ENCODE data around the gene ITCH. TPM values are rescaled to one million over a fixed set of nuclear protein-coding genes. Genes with fewer than 3 reads are reported as not detected.
A peak's percentile ranks its signal among the peaks of the same experiment; 100 is the strongest.

Gene ITCH
- polyA plus RNA-seq, 3 donors, result 13.3 to 26.6 (median 19.9) TPM

GRCh38 chr20:34433391-34433790 lies 70.3 kb downstream of the ITCH start:
- H3K27me3 ChIP-seq (ENCODE audit: control insufficient read depth in 2 of 2, insufficient read depth in 2 of 2, low read length in 2 of 2), result no peaks in the 10 kb centered on the region
- no peak overlapping the region for H3K4me2 ChIP-seq (replicated peaks; ENCODE audit: extremely low read depth, low read length, poor library complexity, severe bottlenecking)
- intact Hi-C loops (cut with micrococcal nuclease), result no loop called here
- Mint-ChIP-seq H3K27me3 (ENCODE audit: low read depth in 3 of 3) (peaks cover 0 to 2% (median 0%) of the 10 kb centered on the region in 3 donors), H3K36me3 (peaks cover 46 to 66% of the 10 kb centered on the region in 2 donors), H3K9me3 (no peaks in the 10 kb centered on the region), H3K27ac (no peak overlapping the region), H3K4me3 (no peak overlapping the region), H3K4me1 (peaks cover 16% of the 10 kb centered on the region)
- peaks cover 70% of the 10 kb centered on the region for H4K20me1 ChIP-seq (ENCODE audit: insufficient read depth, low read length)
- no peaks in the 10 kb centered on the region for H3K4me1 ChIP-seq (ENCODE audit: control insufficient read depth in 1 of 2, insufficient read depth in 2 of 2, low read length in 2 of 2)
- no peak for TF ChIP-seq CTCF (IDR thresholded peaks at IDR 0.05)
- H2AFZ ChIP-seq (ENCODE audit: insufficient read depth, low read depth, low read length, poor library complexity, severe bottlenecking), result no peak overlapping the region
- no peak overlapping the region for H3K27ac ChIP-seq (ENCODE audit: low read depth in 1 of 2, low read length in 2 of 2)
- no peak overlapping the region for H3K9ac ChIP-seq (ENCODE audit: insufficient read depth, low read length, poor library complexity, severe bottlenecking)
- no peaks in the 10 kb centered on the region for H3K9me3 ChIP-seq (replicated peaks in 1 of 2; ENCODE audit: control insufficient read depth in 1 of 2, insufficient read depth in 1 of 2, low read length in 2 of 2)
- DNase-seq, result no peak
- no peak overlapping the region for H3K4me3 ChIP-seq (replicated peaks in 1 of 3; ENCODE audit: low read depth in 2 of 3, low read length in 3 of 3)
- peaks cover 30 to 73% of the 10 kb centered on the region in 2 donors for H3K36me3 ChIP-seq (replicated peaks in 1 of 2; ENCODE audit: control insufficient read depth in 1 of 2, insufficient read depth in 2 of 2, low read length in 2 of 2)
- H3K79me2 ChIP-seq (ENCODE audit: insufficient read depth, low read length), result no peaks in the 10 kb centered on the region
- WGBS (ENCODE audit: insufficient coverage), result no CpG with 5 or more reads among the region's 5 CpGs

- H3K9me3 Mint-ChIP-seq, result no peaks in the 10 kb centered on the region
- no peak overlapping the region for H3K4me2 ChIP-seq (replicated peaks; ENCODE audit: extremely low read depth, low read length, poor library complexity, severe bottlenecking)
- H3K4me1 Mint-ChIP-seq, result peaks cover 16% of the 10 kb centered on the region
Measured at GRCh38 chr20:34435589-34435988, 72.5 kb downstream of the ITCH start.

More at GRCh38 chr20:34435589-34435988, 72.5 kb downstream of the ITCH start:
- intact Hi-C loops (cut with micrococcal nuclease), result no loop called here
- peak overlapping the region in 2 of 7 donors; percentile 3 to 48 for H3K27ac Mint-ChIP-seq
- DNase-seq, result no peak
- Histone ChIP-seq H3K4me3 (replicated peaks in 1 of 3; ENCODE audit: low read depth in 2 of 3, low read length in 3 of 3) (no peak overlapping the region), H3K9me3 (replicated peaks in 1 of 2; ENCODE audit: control insufficient read depth in 1 of 2, insufficient read depth in 1 of 2, low read length in 2 of 2) (no peaks in the 10 kb centered on the region), H3K27ac (ENCODE audit: low read depth in 1 of 2, low read length in 2 of 2) (no peak overlapping the region), H3K9ac (ENCODE audit: insufficient read depth, low read length, poor library complexity, severe bottlenecking) (no peak overlapping the region), H2AFZ (ENCODE audit: insufficient read depth, low read depth, low read length, poor library complexity, severe bottlenecking) (no peak overlapping the region), H3K27me3 (ENCODE audit: control insufficient read depth in 2 of 2, insufficient read depth in 2 of 2, low read length in 2 of 2) (no peaks in the 10 kb centered on the region), H4K20me1 (ENCODE audit: insufficient read depth, low read length) (peaks cover 63% of the 10 kb centered on the region), H3K4me1 (ENCODE audit: control insufficient read depth in 1 of 2, insufficient read depth in 2 of 2, low read length in 2 of 2) (no peaks in the 10 kb centered on the region), H3K36me3 (replicated peaks in 1 of 2; ENCODE audit: control insufficient read depth in 1 of 2, insufficient read depth in 2 of 2, low read length in 2 of 2) (peaks cover 36 to 77% of the 10 kb centered on the region in 2 donors), H3K79me2 (ENCODE audit: insufficient read depth, low read length) (no peaks in the 10 kb centered on the region)
- no peak for TF ChIP-seq CTCF (IDR thresholded peaks at IDR 0.05)
- H3K27me3 Mint-ChIP-seq (ENCODE audit: low read depth in 3 of 3), result peaks cover 0 to 2% (median 0%) of the 10 kb centered on the region in 3 donors
- no peak overlapping the region for H3K4me3 Mint-ChIP-seq
- WGBS (ENCODE audit: insufficient coverage), result 18% methylated on average over 1 of the region's 1 CpG
- H3K36me3 Mint-ChIP-seq, result peaks cover 54 to 71% of the 10 kb centered on the region in 2 donors
